ENCODE measurements around the gene ULK4. TPM values are rescaled to one million over a fixed set of nuclear protein-coding genes. Genes with fewer than 3 reads are reported as not detected.

Gene ULK4
- total RNA-seq, 2 donors from 2014 or later = 11.1 to 17.9 TPM

GRCh38 chr3:41274944-41275668 is 686.8 kb downstream of the ULK4 start:
- no peaks in the 10 kb centered on the region for H3K9me3 ChIP-seq (ENCODE audit: control insufficient read depth, low read length)
- no peaks in the 10 kb centered on the region for H3K36me3 ChIP-seq (ENCODE audit: control insufficient read depth, insufficient read depth, low read length)
- H3K27me3 ChIP-seq (ENCODE audit: control insufficient read depth, insufficient read depth, low read length, poor library complexity, severe bottlenecking) = no peaks in the 10 kb centered on the region
- no peak overlapping the region for H3K9ac ChIP-seq (ENCODE audit: extremely low read depth, low read length, poor library complexity, severe bottlenecking)
- Mint-ChIP-seq H3K9me3 (peaks cover 10% of the 10 kb centered on the region), H3K4me1 (peaks cover 9% of the 10 kb centered on the region), H3K36me3 (ENCODE audit: low read depth) (peaks cover 2% of the 10 kb centered on the region), H3K27me3 (ENCODE audit: insufficient read depth) (no peaks in the 10 kb centered on the region), H3K27ac (no peak overlapping the region), H3K4me3 (no peak overlapping the region)
- no peak for DNase-seq
- no peak overlapping the region for H3K27ac ChIP-seq (ENCODE audit: low read depth, low read length)
- TF ChIP-seq CTCF (conservative IDR thresholded peaks at IDR 0.05) = no peak
- H3K4me3 ChIP-seq (ENCODE audit: low read length) = no peak overlapping the region
- H3K4me1 ChIP-seq (ENCODE audit: control insufficient read depth, insufficient read depth, low read length) = no peaks in the 10 kb centered on the region

DNA sequence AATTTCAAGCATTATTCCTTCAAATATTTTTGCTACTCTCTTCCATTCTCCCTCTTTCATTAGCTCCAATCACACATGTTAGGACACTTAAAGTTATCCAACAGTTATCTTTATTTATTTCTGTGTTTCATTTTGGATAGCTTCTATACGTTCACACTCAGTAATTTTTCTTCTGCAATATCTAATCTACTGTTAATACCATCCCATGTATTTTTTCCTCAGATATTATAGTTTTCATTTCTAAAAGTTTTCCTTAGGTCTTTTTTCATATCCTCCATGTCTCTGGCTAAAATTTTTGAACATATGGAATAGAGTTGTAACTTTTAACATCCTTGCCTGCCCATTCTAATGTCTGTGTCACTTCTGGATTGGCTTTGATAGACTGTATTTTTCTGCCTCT is 689.2 kb downstream of the ULK4 start:
- peaks cover 10% of the 10 kb centered on the region for H3K9me3 Mint-ChIP-seq
- Histone ChIP-seq H3K9me3 (ENCODE audit: control insufficient read depth, low read length) (no peaks in the 10 kb centered on the region), H3K9ac (ENCODE audit: extremely low read depth, low read length, poor library complexity, severe bottlenecking) (no peak overlapping the region), H3K27me3 (ENCODE audit: control insufficient read depth, insufficient read depth, low read length, poor library complexity, severe bottlenecking) (no peaks in the 10 kb centered on the region), H3K27ac (ENCODE audit: low read depth, low read length) (no peak overlapping the region), H3K4me3 (ENCODE audit: low read length) (no peak overlapping the region), H3K36me3 (ENCODE audit: control insufficient read depth, insufficient read depth, low read length) (no peaks in the 10 kb centered on the region), H3K4me1 (ENCODE audit: control insufficient read depth, insufficient read depth, low read length) (no peaks in the 10 kb centered on the region)
- H3K27me3 Mint-ChIP-seq (ENCODE audit: insufficient read depth) = no peaks in the 10 kb centered on the region
- 88 to 100% methylated on average over 1 of the region's 1 CpG for WGBS, 2 experiments (ENCODE audit: insufficient coverage in 1 of 2, insufficient read length in 1 of 2)
- no peak overlapping the region for H3K4me3 Mint-ChIP-seq
- no peak overlapping the region for H3K27ac Mint-ChIP-seq
- peaks cover 4% of the 10 kb centered on the region for H3K4me1 Mint-ChIP-seq
- no peak for TF ChIP-seq CTCF (conservative IDR thresholded peaks at IDR 0.05)
- H3K36me3 Mint-ChIP-seq (ENCODE audit: low read depth) = peaks cover 2% of the 10 kb centered on the region
- DNase-seq = no peak

DNA sequence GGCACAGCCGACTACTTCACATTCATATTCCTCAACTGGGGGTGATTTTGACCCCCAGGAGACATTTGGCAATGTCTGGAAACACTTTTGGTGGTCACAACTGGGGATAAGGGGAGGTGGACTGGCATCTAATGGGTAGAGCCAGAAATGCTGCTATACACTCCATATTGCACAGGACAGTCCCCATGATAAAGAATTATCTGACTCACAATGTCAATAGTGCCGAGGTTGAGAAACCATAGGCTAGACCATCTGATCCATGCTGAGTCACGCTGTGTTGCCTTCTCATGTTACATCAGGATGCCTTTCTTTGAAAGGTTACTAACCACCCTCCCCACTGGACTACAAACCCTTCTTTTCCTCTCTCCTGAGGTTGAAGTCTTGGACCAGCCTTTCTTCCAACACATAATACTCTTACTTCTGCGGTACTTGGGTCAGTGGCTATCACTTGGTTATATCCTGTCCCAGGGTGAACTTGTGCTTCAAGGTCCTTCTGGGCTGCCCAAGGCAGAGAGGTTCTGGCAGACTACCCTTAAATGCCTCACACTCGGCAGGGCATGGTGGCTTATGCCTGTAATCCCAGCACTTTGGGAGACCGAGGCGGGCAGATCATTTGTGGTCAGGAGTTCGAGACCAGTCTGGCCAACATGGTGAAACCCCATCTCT is 693.8 kb downstream of the ULK4 start:
- no peak overlapping the region for H3K4me3 ChIP-seq (ENCODE audit: low read length)
- H3K27ac Mint-ChIP-seq = no peak overlapping the region
- no peak for DNase-seq
- peaks cover 10% of the 10 kb centered on the region for H3K4me1 Mint-ChIP-seq
- peaks cover 4% of the 10 kb centered on the region for H3K9me3 Mint-ChIP-seq
- no peak overlapping the region for H3K4me3 Mint-ChIP-seq
- peaks cover 2% of the 10 kb centered on the region for H3K36me3 Mint-ChIP-seq (ENCODE audit: low read depth)
- H3K9me3 ChIP-seq (ENCODE audit: control insufficient read depth, low read length) = no peaks in the 10 kb centered on the region
- 88 to 95% methylated on average over 7 to 8 of the region's 8 CpGs for WGBS, 2 experiments (ENCODE audit: insufficient coverage in 1 of 2, insufficient read length in 1 of 2)
- H3K27me3 Mint-ChIP-seq (ENCODE audit: insufficient read depth) = no peaks in the 10 kb centered on the region
- no peak for TF ChIP-seq CTCF (conservative IDR thresholded peaks at IDR 0.05)
- H3K4me1 ChIP-seq (ENCODE audit: control insufficient read depth, insufficient read depth, low read length) = no peaks in the 10 kb centered on the region
- no peak overlapping the region for H3K27ac ChIP-seq (ENCODE audit: low read depth, low read length)
- H3K36me3 ChIP-seq (ENCODE audit: control insufficient read depth, insufficient read depth, low read length) = no peaks in the 10 kb centered on the region
- no peaks in the 10 kb centered on the region for H3K27me3 ChIP-seq (ENCODE audit: control insufficient read depth, insufficient read depth, low read length, poor library complexity, severe bottlenecking)
- H3K9ac ChIP-seq (ENCODE audit: extremely low read depth, low read length, poor library complexity, severe bottlenecking) = no peak overlapping the region

Data from endodermal cell (in vitro differentiated cells).